ENCODE data around the gene KDSR.
A peak's percentile ranks its signal among the peaks of the same experiment; 100 is the strongest.

GRCh38 chr18:63313396-63313917, 53.5 kb downstream of the KDSR start:
- TF ChIP-seq POLR2A (IDR thresholded peaks at IDR 0.05; ENCODE audit: low read depth, low read length) (0 out of 2 replicates have a peak, but pooled peaks have one; percentile 24), PAX5 (IDR thresholded peaks at IDR 0.05; ENCODE audit: insufficient read depth, low read length, severe bottlenecking) (no peak), POU2F2 (IDR thresholded peaks at IDR 0.05; ENCODE audit: low read depth, low read length) (no peak), SPI1 (IDR thresholded peaks at IDR 0.05; ENCODE audit: low read depth, low read length) (no peak)

Measured in GM12891 (cell line).